ENCODE data around the gene KLHL33. TPM values are rescaled to one million over a fixed set of nuclear protein-coding genes. Genes with fewer than 3 reads are reported as not detected.
A peak's percentile ranks its signal among the peaks of the same experiment; 100 is the strongest.

KLHL33 gene
- total RNA-seq, 2 donors from 2014 or later, result 0.05 TPM

- no peak overlapping the region for H3K4me3 ChIP-seq
- no peaks in the 10 kb centered on the region for H3K9me3 ChIP-seq
- peak overlapping the region; percentile 91 for H3K27ac ChIP-seq
- H3K9ac ChIP-seq (ENCODE audit: low read depth in 2 of 2, low read length in 2 of 2), result peak overlapping the region in 1 of 2 donors; percentile 72
- intact Hi-C loops (cut with DNase I), result loop anchor here (10.0 kb wide), 2 partner anchors 189 to 269 kb away; partner anchors contain the start of genes ANG and RNASE4
- DNase-seq, result peak; percentile 79
- no peaks in the 10 kb centered on the region for H3K36me3 ChIP-seq
- H3K4me1 ChIP-seq, result peaks cover 10% of the 10 kb centered on the region
- H3K27me3 ChIP-seq, result no peaks in the 10 kb centered on the region
- no peak for TF ChIP-seq CTCF (IDR thresholded peaks at IDR 0.05)
Observed at GRCh38 chr14:20416223-20416622, 19.7 kb downstream of the KLHL33 start.

- H3K4me3 ChIP-seq, result no peak overlapping the region
Observed at GRCh38 chr14:20415782-20416206, 20.2 kb downstream of the KLHL33 start.

GRCh38 chr14:20413744-20414082 is 22.3 kb downstream of the KLHL33 start:
- no peak for TF ChIP-seq CTCF (IDR thresholded peaks at IDR 0.05)
- intact Hi-C loops (cut with DNase I), result loop anchor here (5.0 to 10.0 kb wide), 3 partner anchors 44 to 271 kb away; partner anchors contain the start of genes ANG, APEX1 and RNASE4
- Histone ChIP-seq H3K4me1 (peaks cover 10% of the 10 kb centered on the region), H3K9me3 (no peaks in the 10 kb centered on the region), H3K36me3 (no peaks in the 10 kb centered on the region), H3K4me3 (peak overlapping the region; percentile 62), H3K9ac (ENCODE audit: low read depth in 2 of 2, low read length in 2 of 2) (peak overlapping the region; percentile 84 to 98), H3K27ac (peak overlapping the region; percentile 98), H3K27me3 (no peaks in the 10 kb centered on the region)
- DNase-seq, result peak; percentile 36

More at GRCh38 chr14:20415782-20416206, 20.2 kb downstream of the KLHL33 start:
- Histone ChIP-seq H3K9ac (ENCODE audit: low read depth in 2 of 2, low read length in 2 of 2) (peak overlapping the region in 1 of 2 donors; percentile 72), H3K27me3 (no peaks in the 10 kb centered on the region), H3K36me3 (no peaks in the 10 kb centered on the region), H3K9me3 (no peaks in the 10 kb centered on the region), H3K27ac (peak overlapping the region; percentile 91), H3K4me1 (peaks cover 10% of the 10 kb centered on the region)
- intact Hi-C loops (cut with DNase I), result loop anchor here (10.0 kb wide), 2 partner anchors 189 to 269 kb away; partner anchors contain the start of genes ANG and RNASE4
- peak; percentile 46 for TF ChIP-seq CTCF (IDR thresholded peaks at IDR 0.05)
- peak; percentile 61 for DNase-seq

GRCh38 chr14:20412876-20413743 is 22.9 kb downstream of the KLHL33 start, which contains the start of gene TEP1:
TSS of gene TEP1 (minus strand) at chr14:20413501. CDS start at chr14:20408439, 5,062 bp downstream.
- DNase-seq, result peak; percentile 95
- H3K4me3 ChIP-seq, result peak within 1 kb of the TSS; percentile 62
- intact Hi-C loops (cut with DNase I), result loop anchor here (5.0 to 10.0 kb wide), 3 partner anchors 44 to 272 kb away; partner anchors contain the start of genes ANG, APEX1 and RNASE4
- H3K27ac ChIP-seq, result peak within 1 kb of the TSS; percentile 98
- H3K9ac ChIP-seq (ENCODE audit: low read depth in 2 of 2, low read length in 2 of 2), result peak within 1 kb of the TSS; percentile 84 to 98
- no peaks in the 10 kb centered on the region for H3K36me3 ChIP-seq
- H3K27me3 ChIP-seq, result no peaks in the 10 kb centered on the region
- peaks cover 10% of the 10 kb centered on the region for H3K4me1 ChIP-seq
- no peaks in the 10 kb centered on the region for H3K9me3 ChIP-seq
- TF ChIP-seq CTCF (IDR thresholded peaks at IDR 0.05), result no peak

GRCh38 chr14:20412411-20412810 is 23.6 kb downstream of the KLHL33 start:
- intact Hi-C loops (cut with DNase I), result loop anchor here (5.0 to 10.0 kb wide), 3 partner anchors 45 to 272 kb away; partner anchors contain the start of genes ANG, APEX1 and RNASE4
- no peak for TF ChIP-seq CTCF (IDR thresholded peaks at IDR 0.05)
- no peaks in the 10 kb centered on the region for H3K9me3 ChIP-seq
- no peaks in the 10 kb centered on the region for H3K36me3 ChIP-seq
- peak overlapping the region; percentile 84 to 98 for H3K9ac ChIP-seq (ENCODE audit: low read depth in 2 of 2, low read length in 2 of 2)
- peak overlapping the region; percentile 62 for H3K4me3 ChIP-seq
- peak overlapping the region; percentile 98 for H3K27ac ChIP-seq
- H3K27me3 ChIP-seq, result no peaks in the 10 kb centered on the region
- peaks cover 10% of the 10 kb centered on the region for H3K4me1 ChIP-seq
- DNase-seq, result no peak
